HUES64 (cell line): ENCODE results near the gene LDAH. TPM values are rescaled to one million over a fixed set of nuclear protein-coding genes. Genes with fewer than 3 reads are reported as not detected.

Experiments
- H3K27ac ChIP-seq: 2 replicates; pipeline ENCODE4 v1.7.0; 2013; ENCODE audit warnings: low read depth, low read length, inconsistent platforms
- H3K27me3 ChIP-seq: 2 replicates; pipeline ENCODE4 v1.6.1; 2013; ENCODE audit warnings: mild to moderate bottlenecking, low read length; ENCODE audit not compliant: insufficient read depth
- H3K36me3 ChIP-seq: 2 replicates; pipeline ENCODE4 v1.6.1; 2013; ENCODE audit warnings: mild to moderate bottlenecking, low read length; ENCODE audit not compliant: insufficient read depth
- H3K4me1 ChIP-seq: 2 replicates; pipeline ENCODE4 v1.6.1; 2013; ENCODE audit warnings: mild to moderate bottlenecking, low read length, moderate library complexity; ENCODE audit not compliant: insufficient read depth
- H3K4me3 ChIP-seq: 2 replicates; pipeline ENCODE4 v1.5.1; 2013; ENCODE audit warnings: mild to moderate bottlenecking, low read length, moderate library complexity
- H3K9ac ChIP-seq: 2 replicates; pipeline ENCODE4 v1.6.1; 2013; ENCODE audit warnings: mild to moderate bottlenecking, low read depth, low read length
- H3K9me3 ChIP-seq: 2 replicates; pipeline ENCODE4 v1.6.1; 2013; ENCODE audit warnings: low read depth, low read length; ENCODE audit not compliant: insufficient read depth
- WGBS: fragments of 150-250, 120-280 bp; methylation state at CpG from one replicate; pipeline ENCODE4 v1.1.7; 2013; ENCODE audit warnings: missing lambda C conversion rate; 5-methylcytosine and 5-hydroxymethylcytosine counted together
- polyA plus RNA-seq, 2 experiments: library from polyadenylated mRNA; stranded (reverse); fragments of 50-300 nt; gene quantifications; one replicate each; pipeline ENCODE4 v1.2.3, GENCODE V29; 2013

Gene LDAH
- polyA plus RNA-seq (2013, experiment 1 of 2) = 29.2 TPM
- polyA plus RNA-seq (2013, experiment 2 of 2) = 27.9 TPM

- H3K27ac ChIP-seq = peak within 1 kb of the TSS; percentile 88
- H3K4me3 ChIP-seq = peak within 1 kb of the TSS; percentile 88
- H3K4me1 ChIP-seq = no peaks in the 10 kb centered on the region; the same call in 1 of the 2 replicates
- 2% methylated on average over 46 of the region's 46 CpGs for WGBS
- peak within 1 kb of the TSS; percentile 94 for H3K9ac ChIP-seq
- no peaks in the 10 kb centered on the region for H3K9me3 ChIP-seq
- no peaks in the 10 kb centered on the region for H3K36me3 ChIP-seq
- peaks cover 24% of the 10 kb centered on the region for H3K27me3 ChIP-seq
These were observed at the start of gene LDAH for GRCh38 chr2:20822535-20823490. TSS of gene LDAH (minus strand) at chr2:20823101. CDS start at chr2:20801463, 21,638 bp downstream.

- H3K27ac ChIP-seq = no peak overlapping the region
- H3K9me3 ChIP-seq = no peaks in the 10 kb centered on the region
- no peak overlapping the region for H3K9ac ChIP-seq
- no peak overlapping the region for H3K4me3 ChIP-seq
- no peaks in the 10 kb centered on the region for H3K4me1 ChIP-seq
- no peaks in the 10 kb centered on the region for H3K36me3 ChIP-seq
- 38% methylated on average over 2 of the region's 2 CpGs for WGBS
- 0 out of 2 replicates have a peak, but pooled peaks cover 5% of the 10 kb centered on the region for H3K27me3 ChIP-seq
These were observed 45.5 kb upstream of the LDAH start for GRCh38 chr2:20868377-20868776.

GRCh38 chr2:20862850-20863249 lies 39.9 kb upstream of the LDAH start:
- Histone ChIP-seq H3K4me1 (no peaks in the 10 kb centered on the region), H3K4me3 (no peak overlapping the region), H3K27me3 (peaks cover 22% of the 10 kb centered on the region; the same call in 1 of the 2 replicates), H3K9me3 (no peaks in the 10 kb centered on the region), H3K36me3 (no peaks in the 10 kb centered on the region), H3K9ac (no peak overlapping the region), H3K27ac (no peak overlapping the region)
- 64% methylated on average over 5 of the region's 6 CpGs for whole genome bisulfite sequencing

- 89% methylated on average over 4 of the region's 4 CpGs for WGBS
- Histone ChIP-seq H3K9ac (no peak overlapping the region), H3K36me3 (no peaks in the 10 kb centered on the region), H3K4me1 (no peaks in the 10 kb centered on the region), H3K4me3 (no peak overlapping the region), H3K27ac (no peak overlapping the region), H3K9me3 (no peaks in the 10 kb centered on the region), H3K27me3 (peaks cover 30% of the 10 kb centered on the region)
These were observed 32.6 kb upstream of the LDAH start for GRCh38 chr2:20855456-20855855.

GRCh38 chr2:20852670-20853069 lies 29.8 kb upstream of the LDAH start:
- Histone ChIP-seq H3K4me3 (no peak overlapping the region), H3K9me3 (no peaks in the 10 kb centered on the region), H3K36me3 (no peaks in the 10 kb centered on the region), H3K9ac (no peak overlapping the region), H3K27ac (no peak overlapping the region), H3K4me1 (no peaks in the 10 kb centered on the region), H3K27me3 (peaks cover 11% of the 10 kb centered on the region)
- 64% methylated on average over 3 of the region's 3 CpGs for WGBS

- no peaks in the 10 kb centered on the region for H3K4me1 ChIP-seq
- peaks cover 8% of the 10 kb centered on the region for H3K27me3 ChIP-seq
- no peak overlapping the region for H3K4me3 ChIP-seq
- H3K9ac ChIP-seq = no peak overlapping the region
- no peaks in the 10 kb centered on the region for H3K36me3 ChIP-seq
- 83% methylated on average over 6 of the region's 6 CpGs for WGBS
- no peak overlapping the region for H3K27ac ChIP-seq
- H3K9me3 ChIP-seq = no peaks in the 10 kb centered on the region
These were observed 29.2 kb upstream of the LDAH start for GRCh38 chr2:20852139-20852538.

- H3K36me3 ChIP-seq = no peaks in the 10 kb centered on the region
- H3K9ac ChIP-seq = no peak overlapping the region
- no peak overlapping the region for H3K4me3 ChIP-seq
- no peaks in the 10 kb centered on the region for H3K4me1 ChIP-seq
- no peak overlapping the region for H3K27ac ChIP-seq
- WGBS = 75% methylated on average over 2 of the region's 2 CpGs
- no peaks in the 10 kb centered on the region for H3K9me3 ChIP-seq
- peaks cover 26% of the 10 kb centered on the region; the same call in 1 of the 2 replicates for H3K27me3 ChIP-seq
These were observed 21.3 kb upstream of the LDAH start for GRCh38 chr2:20844246-20844645.

GRCh38 chr2:20839052-20839451 lies 16.2 kb upstream of the LDAH start:
- Histone ChIP-seq H3K9ac (no peak overlapping the region), H3K9me3 (no peaks in the 10 kb centered on the region), H3K4me1 (no peaks in the 10 kb centered on the region), H3K27ac (no peak overlapping the region), H3K4me3 (no peak overlapping the region), H3K27me3 (peaks cover 21% of the 10 kb centered on the region; the same call in 1 of the 2 replicates), H3K36me3 (no peaks in the 10 kb centered on the region)
- WGBS = no CpG with 5 or more reads among the region's 1 CpG

GRCh38 chr2:20838016-20838415 lies 15.1 kb upstream of the LDAH start:
- Histone ChIP-seq H3K9me3 (no peaks in the 10 kb centered on the region), H3K36me3 (no peaks in the 10 kb centered on the region), H3K27ac (no peak overlapping the region), H3K4me3 (no peak overlapping the region), H3K4me1 (no peaks in the 10 kb centered on the region), H3K9ac (no peak overlapping the region), H3K27me3 (peaks cover 22% of the 10 kb centered on the region; the same call in 1 of the 2 replicates)
- 92% methylated on average over 1 of the region's 2 CpGs for WGBS

- Histone ChIP-seq H3K27ac (no peak overlapping the region), H3K4me3 (no peak overlapping the region), H3K36me3 (no peaks in the 10 kb centered on the region), H3K9ac (no peak overlapping the region), H3K4me1 (no peaks in the 10 kb centered on the region), H3K27me3 (peaks cover 23% of the 10 kb centered on the region), H3K9me3 (no peaks in the 10 kb centered on the region)
- WGBS = 69% methylated on average over 1 of the region's 1 CpG
These were observed 13.6 kb upstream of the LDAH start for GRCh38 chr2:20836521-20836920.

- 86% methylated on average over 1 of the region's 2 CpGs for WGBS
- no peak overlapping the region for H3K9ac ChIP-seq
- no peaks in the 10 kb centered on the region for H3K9me3 ChIP-seq
- no peak overlapping the region for H3K4me3 ChIP-seq
- no peaks in the 10 kb centered on the region for H3K36me3 ChIP-seq
- H3K27ac ChIP-seq = no peak overlapping the region
- H3K27me3 ChIP-seq = peaks cover 27% of the 10 kb centered on the region
- no peaks in the 10 kb centered on the region for H3K4me1 ChIP-seq
These were observed 11.4 kb upstream of the LDAH start for GRCh38 chr2:20834331-20834730.
